HuH-7 (cell line): ENCODE data around the gene KIAA1614.

Experiments used
- DNase-seq: peaks from one replicate; pipeline ENCODE4 v3.0.0; 2011; ENCODE audit warnings: low spot score

The KIAA1614 gene

DNA sequence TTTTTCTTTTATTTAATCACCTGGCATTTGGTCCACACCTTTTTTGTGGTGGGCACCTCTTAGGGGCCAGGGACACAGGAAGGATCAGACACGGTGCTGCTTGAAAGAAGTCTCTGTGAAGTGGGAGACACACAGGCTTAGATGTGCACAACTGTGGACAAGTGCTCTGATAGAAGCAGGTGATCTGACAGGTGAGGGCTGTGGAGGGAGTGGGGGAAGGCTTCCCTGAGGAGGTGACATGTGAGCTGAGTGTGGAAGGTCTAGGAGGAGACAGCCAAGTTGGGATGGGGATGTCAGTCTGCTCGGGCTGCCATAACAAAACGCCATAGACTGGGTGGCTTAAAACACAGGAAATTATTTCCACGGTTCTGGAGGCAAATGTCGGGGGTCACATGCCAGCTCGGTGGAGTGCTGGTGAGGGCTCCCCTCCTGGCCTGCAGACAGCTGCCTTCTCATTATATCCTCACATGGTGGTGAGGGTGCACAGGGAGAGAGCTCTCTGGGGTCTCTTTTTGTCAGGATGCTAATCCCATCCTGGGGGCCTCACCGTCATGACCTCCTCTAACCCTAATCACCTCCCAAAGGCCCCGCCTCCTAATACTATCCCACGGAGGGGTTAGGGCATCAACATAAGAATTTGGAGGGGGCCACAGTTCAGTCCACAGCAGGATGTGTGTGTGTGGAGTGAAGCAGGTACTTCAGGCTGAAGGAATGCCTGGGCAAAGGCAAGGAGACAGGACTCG is 5.2 kb upstream of the KIAA1614 start:
- DNase-seq, result no peak

- no peak for DNase-seq
These were observed 4.5 kb upstream of the KIAA1614 start for GRCh38 chr1:180908074-180908765.

DNA sequence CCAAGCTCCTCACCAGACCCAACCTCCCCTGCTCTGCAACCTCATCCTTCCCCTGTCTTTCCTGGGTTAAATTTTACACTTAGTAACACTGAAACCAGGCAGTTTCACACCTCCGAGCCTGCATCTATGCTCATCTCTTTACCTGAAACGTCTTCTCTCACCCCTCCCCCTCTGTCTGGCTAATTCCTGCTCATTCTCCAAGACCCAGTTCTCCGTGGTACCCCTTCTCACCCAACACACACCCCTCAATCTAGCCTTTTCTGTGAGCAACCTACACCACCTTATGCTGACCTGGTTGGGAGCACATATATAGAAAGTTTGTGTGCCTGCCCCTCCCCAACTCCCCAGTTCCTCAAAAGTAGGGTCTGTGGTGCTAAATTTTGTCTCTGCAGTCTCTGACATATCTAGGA is 3.7 kb upstream of the KIAA1614 start:
- no peak for DNase-seq

DNA sequence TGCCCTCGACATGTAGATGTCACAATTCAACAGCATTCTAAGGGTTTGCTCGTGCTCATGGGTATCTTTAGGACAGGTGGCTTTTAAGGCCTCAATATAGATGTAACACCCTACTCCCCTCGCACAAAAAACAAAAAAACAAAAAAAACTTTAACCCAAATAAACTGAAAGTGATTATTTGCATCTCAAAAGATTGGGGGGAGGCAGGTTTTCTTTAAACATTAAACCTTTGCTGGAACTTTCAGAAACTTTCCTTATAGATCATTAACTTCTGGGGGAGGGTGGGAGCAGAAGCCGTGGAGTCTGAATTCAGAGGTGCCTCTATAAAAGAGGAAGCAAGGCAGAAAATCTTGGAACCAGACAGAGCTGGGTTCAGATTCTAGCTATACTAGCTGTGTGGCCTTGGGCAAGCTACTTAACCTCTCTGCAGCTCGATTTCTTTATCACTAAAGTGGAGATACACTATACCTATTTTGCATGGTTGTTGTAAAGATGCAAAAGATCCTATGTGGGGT is 3.2 kb upstream of the KIAA1614 start:
- no peak for DNase-seq

GRCh38 chr1:180911640-180912191 is 981 bp upstream of the KIAA1614 start:
- no peak for DNase-seq

DNA sequence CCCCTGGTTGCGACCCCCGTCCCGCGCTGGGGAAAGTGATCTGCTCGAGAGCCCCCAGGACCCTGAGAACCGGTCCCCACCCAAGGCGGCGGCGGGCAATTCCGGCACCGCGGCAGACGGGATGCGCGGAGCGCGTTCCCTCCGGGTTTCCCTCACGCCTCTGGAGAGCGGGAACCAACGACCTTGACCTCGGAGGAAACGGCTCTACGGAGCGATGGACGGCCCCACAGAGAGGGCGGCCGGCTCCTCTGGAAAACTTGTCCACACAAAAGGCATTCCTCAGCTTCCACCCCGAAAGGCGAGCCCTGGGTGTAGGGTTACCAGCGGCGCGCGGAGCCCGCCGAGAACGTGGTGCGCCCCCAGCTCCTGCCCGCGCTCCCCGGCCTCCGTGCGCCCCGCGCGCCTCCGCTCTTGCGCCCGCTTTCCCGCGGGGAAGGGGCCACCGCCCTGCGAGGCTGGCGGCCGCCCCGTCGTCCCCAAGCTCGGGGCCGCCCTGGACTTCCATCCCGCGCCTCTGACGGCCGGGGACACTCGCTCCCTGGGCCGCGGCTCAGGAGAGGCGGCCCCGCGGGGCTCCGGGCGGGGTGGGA is 391 bp upstream of the KIAA1614 start:
- no peak for DNase-seq

DNA sequence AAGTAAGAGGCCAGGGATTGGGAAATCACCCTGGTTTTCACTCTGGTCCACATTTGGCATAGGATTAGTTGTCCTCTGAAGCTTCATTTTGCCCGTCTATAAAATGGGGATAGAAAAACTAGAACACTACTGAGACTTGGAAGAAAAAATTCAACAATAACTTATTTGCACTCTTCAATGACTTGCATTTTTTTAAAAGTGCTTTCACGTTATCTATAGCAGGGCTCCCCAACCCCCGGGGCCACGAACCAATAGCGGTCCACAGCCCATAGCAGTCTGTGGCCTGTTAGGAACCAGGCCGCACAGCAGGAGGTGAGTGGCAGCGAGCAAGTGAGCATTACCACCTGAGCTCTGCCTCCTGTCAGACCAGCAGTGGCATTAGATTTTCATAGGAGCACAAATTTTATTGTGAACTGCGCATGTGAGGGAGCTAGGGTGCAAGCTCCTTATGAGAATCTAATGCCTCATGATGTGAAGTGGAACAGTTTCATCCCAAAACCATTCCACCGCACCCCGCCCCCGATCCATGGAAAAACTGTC is 2.8 kb downstream of the KIAA1614 start:
- DNase-seq, result no peak

DNA sequence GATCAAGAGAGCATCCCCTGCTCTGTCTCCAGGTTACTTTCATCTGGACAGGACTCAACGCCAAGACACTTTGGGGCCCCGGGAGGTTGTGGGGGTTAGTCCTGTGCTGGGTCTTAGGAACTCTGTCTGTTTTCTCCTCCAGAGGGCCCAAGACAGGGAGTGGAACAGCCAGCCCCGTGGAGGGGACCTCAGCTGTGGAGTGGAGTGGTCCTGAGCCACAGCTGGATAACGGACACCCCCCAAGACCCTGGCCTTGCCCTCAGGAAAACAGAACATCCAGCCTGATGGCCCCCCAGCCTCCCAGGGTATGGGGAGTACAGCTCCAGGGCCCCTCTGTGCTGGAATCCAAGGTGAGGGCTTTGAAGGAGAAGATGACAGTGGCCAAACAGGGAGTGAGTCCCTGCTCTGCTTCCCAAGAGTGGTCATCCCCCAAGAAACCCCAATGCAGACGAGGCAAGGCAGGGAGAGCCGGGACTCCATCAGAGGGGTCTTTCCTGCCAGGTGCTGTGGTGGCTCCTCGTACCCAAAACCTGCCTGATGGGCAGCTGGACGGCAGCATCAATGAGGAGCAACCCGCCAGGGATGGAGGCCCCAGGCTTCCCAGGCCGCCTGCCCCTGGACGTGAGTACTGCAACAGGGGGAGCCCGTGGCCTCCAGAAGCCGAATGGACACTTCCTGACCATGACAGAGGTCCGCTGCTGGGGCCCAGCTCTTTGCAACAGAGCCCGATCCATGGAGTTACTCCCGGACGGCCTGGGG is 3.5 kb downstream of the KIAA1614 start:
- DNase-seq, result no peak

DNA sequence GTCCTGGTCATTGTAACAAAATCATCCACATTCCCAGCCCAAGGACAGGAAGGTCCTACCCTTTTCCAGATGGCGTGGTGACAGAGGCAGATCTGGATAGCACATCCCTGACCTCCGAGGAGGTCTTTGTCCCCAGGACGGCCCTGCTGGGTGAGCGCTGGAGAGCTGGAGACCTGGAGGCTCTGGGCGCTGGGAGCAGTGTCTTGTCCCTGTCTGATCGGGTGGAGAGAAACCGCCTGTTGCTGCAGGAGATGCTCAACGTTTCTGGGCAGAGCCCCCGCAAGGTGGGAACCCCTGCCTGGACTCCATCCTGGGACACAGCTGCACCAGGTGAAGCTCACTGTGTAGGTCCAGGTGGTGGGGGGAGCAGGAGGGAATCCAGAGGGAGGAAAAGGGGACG is 4.1 kb downstream of the KIAA1614 start:
- DNase-seq, result no peak

GRCh38 chr1:180917306-180918065 is 4.8 kb downstream of the KIAA1614 start:
- no peak for DNase-seq

DNA sequence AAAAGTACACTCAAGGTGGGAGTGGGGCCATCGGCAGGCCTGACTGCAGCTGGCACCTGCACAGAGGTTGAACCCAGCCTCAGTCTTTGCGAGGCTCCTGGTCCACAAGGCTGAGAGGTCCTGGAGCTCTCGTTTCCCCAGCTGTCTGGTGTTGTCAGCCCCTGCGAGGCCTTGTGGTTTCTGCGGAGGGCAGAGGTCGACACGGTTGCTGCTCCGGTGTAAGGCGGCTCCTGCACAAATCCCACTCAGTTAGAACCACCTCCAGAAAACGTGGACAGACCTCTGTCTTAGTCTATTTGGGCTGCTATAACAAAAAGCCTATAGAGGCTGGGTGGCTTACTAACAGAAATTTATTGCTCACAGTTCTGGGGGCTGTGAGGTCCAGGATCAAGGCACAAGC is 5.8 kb downstream of the KIAA1614 start:
- DNase-seq, result no peak

GRCh38 chr1:180919183-180919700 is 6.5 kb downstream of the KIAA1614 start:
- DNase-seq, result no peak

- DNase-seq, result no peak
These were observed 7.5 kb downstream of the KIAA1614 start for GRCh38 chr1:180920193-180920592.

DNA sequence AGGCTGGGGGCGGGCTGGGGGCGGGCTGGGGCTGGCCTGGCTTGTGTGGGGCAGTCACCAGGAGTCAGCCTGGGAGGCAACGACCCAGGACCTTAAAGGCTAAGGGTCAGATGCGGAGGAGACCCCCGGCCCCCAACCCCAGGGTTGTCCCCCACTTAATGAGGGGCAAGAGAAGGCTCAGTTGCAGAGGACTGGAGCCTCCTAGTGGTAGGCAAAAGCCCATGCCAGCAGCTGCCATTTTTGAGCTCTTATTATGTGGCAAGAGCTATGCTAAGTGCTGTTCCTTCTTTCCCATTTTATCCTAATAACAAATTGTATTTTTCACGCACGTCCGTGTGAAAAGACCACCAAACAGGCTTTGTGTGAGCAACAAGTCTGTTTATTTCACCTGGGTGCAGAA is 8.0 kb downstream of the KIAA1614 start:
- no peak for DNase-seq

- DNase-seq, result no peak
These were observed 8.7 kb downstream of the KIAA1614 start for GRCh38 chr1:180921386-180921785.

GRCh38 chr1:180921891-180922630 is 9.4 kb downstream of the KIAA1614 start:
- DNase-seq, result no peak

GRCh38 chr1:180922631-180923015 is 9.9 kb downstream of the KIAA1614 start:
- DNase-seq, result no peak

DNA sequence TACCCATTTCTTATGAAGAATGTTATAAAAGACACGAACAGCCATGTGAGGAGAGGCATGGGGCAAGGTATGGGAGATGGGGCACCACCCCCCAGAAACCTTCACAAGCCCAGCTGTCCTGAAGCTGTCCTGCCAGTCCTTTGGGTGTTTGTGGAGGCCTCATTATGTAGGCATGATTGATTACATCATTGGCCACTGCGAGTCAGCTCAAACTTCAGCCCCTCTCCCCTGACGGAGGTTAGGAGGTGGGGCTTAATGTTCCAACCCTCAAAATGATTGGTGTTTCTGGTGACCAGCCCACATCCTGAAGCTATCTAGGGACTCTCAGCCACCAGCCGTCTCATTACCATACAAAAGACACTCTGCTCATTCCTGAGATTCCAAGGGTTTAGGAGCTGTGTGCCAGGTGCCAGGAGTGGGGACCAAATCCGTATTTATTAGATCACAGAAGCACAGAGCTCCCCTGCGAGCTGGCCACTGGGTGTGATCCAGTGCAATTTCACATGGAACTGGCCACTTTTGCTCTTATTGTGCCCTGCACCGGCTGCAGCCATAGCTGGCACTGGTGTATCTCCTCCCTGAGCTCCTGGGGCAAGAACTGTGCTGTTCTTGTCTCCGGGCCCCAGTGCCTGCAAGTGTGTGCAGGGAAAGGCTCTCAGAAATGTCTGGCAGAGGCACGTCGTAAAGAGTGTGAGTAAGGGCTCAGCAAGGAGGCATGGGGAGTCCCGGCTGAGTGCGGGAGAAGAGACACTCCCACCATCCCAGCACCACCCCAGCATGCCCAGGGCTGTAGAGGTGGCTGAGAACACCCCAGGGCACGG is 10.5 kb downstream of the KIAA1614 start:
- no peak for DNase-seq

GRCh38 chr1:180923887-180924286 is 11.2 kb downstream of the KIAA1614 start:
- DNase-seq, result no peak
